Globus pallidus (tissue), 1 donor: ENCODE data around the gene LRRC46.

Experiments used
- DNase-seq: peaks from one replicate; pipeline ENCODE4 v3.0.0-alpha.2; 2015; ENCODE audit warnings: low spot score

The LRRC46 gene

GRCh38 chr17:47851764-47852112, 20.3 kb downstream of the LRRC46 start:
- DNase-seq = no peak

GRCh38 chr17:47852113-47852949, 20.9 kb downstream of the LRRC46 start:
- DNase-seq = no peak

- DNase-seq = no peak
These were observed 22.1 kb downstream of the LRRC46 start for GRCh38 chr17:47853616-47854015.

- no peak for DNase-seq
These were observed 24.3 kb downstream of the LRRC46 start for GRCh38 chr17:47855737-47856136.

GRCh38 chr17:47856830-47857229, 25.4 kb downstream of the LRRC46 start:
- no peak for DNase-seq

GRCh38 chr17:47857551-47858455, 26.3 kb downstream of the LRRC46 start:
- no peak for DNase-seq

GRCh38 chr17:47860386-47860785, 28.9 kb downstream of the LRRC46 start:
- no peak for DNase-seq

- no peak for DNase-seq
These were observed 31.4 kb downstream of the LRRC46 start for GRCh38 chr17:47862621-47863440.

- DNase-seq = no peak
These were observed 33.3 kb downstream of the LRRC46 start for GRCh38 chr17:47864791-47865216.

- DNase-seq = no peak
These were observed 35.5 kb downstream of the LRRC46 start for GRCh38 chr17:47866941-47867340.

GRCh38 chr17:47867813-47868533, 36.5 kb downstream of the LRRC46 start:
- no peak for DNase-seq

- DNase-seq = no peak
These were observed 37.6 kb downstream of the LRRC46 start for GRCh38 chr17:47869114-47869513.

- no peak for DNase-seq
These were observed 38.6 kb downstream of the LRRC46 start for GRCh38 chr17:47870056-47870455.

- no peak for DNase-seq
These were observed 39.6 kb downstream of the LRRC46 start for GRCh38 chr17:47871048-47871447.

- no peak for DNase-seq
These were observed 40.7 kb downstream of the LRRC46 start for GRCh38 chr17:47872019-47872650.

GRCh38 chr17:47872651-47873161, 41.2 kb downstream of the LRRC46 start:
- DNase-seq = no peak

- DNase-seq = no peak
These were observed 42.0 kb downstream of the LRRC46 start for GRCh38 chr17:47873200-47874090.

- no peak for DNase-seq
These were observed 43.8 kb downstream of the LRRC46 start for GRCh38 chr17:47875011-47875985.
